SK-N-SH (cell line): Measurements from ENCODE around the gene HSPBP1.

Source experiments
- CHD2 ChIP-seq: fragments of 150-350 bp; IDR thresholded peaks from 2 replicates; pipeline ENCODE4 v1.6.1; 2018; ENCODE audit warnings: low read length; ENCODE audit not compliant: partially characterized antibody
- CTCF ChIP-seq: fragments of 200-600 bp; sonication (generic); IDR thresholded peaks from 2 replicates; pipeline ENCODE4 v1.6.1; 2017; ENCODE audit warnings: antibody characterized with exemption, mild to moderate bottlenecking, moderate library complexity
- EP300 ChIP-seq, 2 experiments: IDR thresholded peaks; 2 replicates each; pipeline versions ENCODE4 v1.4.0 to v1.6.1; 2012; ENCODE audit warnings: borderline replicate concordance in 1 of 2, low read depth in 1 of 2, low read length in 1 of 2
- EZH2phosphoT487 ChIP-seq: fragments of 200-600 bp; sonication (generic); IDR thresholded peaks from 2 replicates; pipeline ENCODE4 v1.6.1; 2017; ENCODE audit warnings: low read depth, mixed run types, mild to moderate bottlenecking, antibody characterized with exemption, moderate library complexity, borderline replicate concordance
- FOXM1 ChIP-seq: IDR thresholded peaks from 2 replicates; pipeline ENCODE4 v1.4.0; 2012; ENCODE audit warnings: low read depth, mild to moderate bottlenecking
- MAX ChIP-seq: IDR thresholded peaks from 2 replicates; pipeline ENCODE4 v1.4.0; 2012; ENCODE audit warnings: low read depth
- POLR2AphosphoS5 ChIP-seq: IDR thresholded peaks from 2 replicates; pipeline ENCODE4 v1.6.1; 2012; ENCODE audit warnings: low read depth, low read length
- RAD21 ChIP-seq: IDR thresholded peaks from 2 replicates; pipeline ENCODE4 v1.6.1; 2012; ENCODE audit warnings: mild to moderate bottlenecking, low read length
- TAF1 ChIP-seq: IDR thresholded peaks from 2 replicates; pipeline ENCODE4 v1.6.1; 2012; ENCODE audit warnings: low read depth, mild to moderate bottlenecking, low read length, moderate library complexity, borderline replicate concordance
- TCF12 ChIP-seq: IDR thresholded peaks from 2 replicates; pipeline ENCODE4 v1.4.0; 2012
- TEAD4 ChIP-seq: IDR thresholded peaks from 2 replicates; pipeline ENCODE4 v1.4.0; 2012; ENCODE audit warnings: mild to moderate bottlenecking, borderline replicate concordance; ENCODE audit not compliant: insufficient read depth
- USF2 ChIP-seq: fragments of 150-350 bp; IDR thresholded peaks from 2 replicates; pipeline ENCODE4 v1.6.1; 2017; ENCODE audit warnings: antibody characterized with exemption, low read length, low read depth, borderline replicate concordance
- YY1 ChIP-seq: IDR thresholded peaks from 2 replicates; pipeline ENCODE4 v1.4.0; 2012; ENCODE audit warnings: low read depth, mild to moderate bottlenecking

- no peak for TF ChIP-seq CTCF
- no peak for TF ChIP-seq TEAD4
- TF ChIP-seq MAX, result no peak
- no peak for TF ChIP-seq EP300 (IDR thresholded peaks at IDR 0.05; ENCODE audit: borderline replicate concordance in 1 of 2, low read depth in 1 of 2, low read length in 1 of 2)
- no peak for TF ChIP-seq CHD2
- no peak for TF ChIP-seq RAD21
- no peak for TF ChIP-seq YY1
- TF ChIP-seq EZH2phosphoT487, result no peak
- TF ChIP-seq POLR2AphosphoS5, result no peak
- no peak for TF ChIP-seq TCF12
- no peak for TF ChIP-seq TAF1
- TF ChIP-seq FOXM1, result no peak
- no peak for TF ChIP-seq USF2
These were observed 29.5 kb upstream of the HSPBP1 start for GRCh38 chr19:55309448-55309847.
